ENCODE data around the gene OR14C36. TPM values are rescaled to one million over a fixed set of nuclear protein-coding genes. Genes with fewer than 3 reads are reported as not detected.

Gene OR14C36
- total RNA-seq, 3 donors from 2014 or later (not counting 1 experiment from before 2014, with no cell fraction given) = not detected

DNA sequence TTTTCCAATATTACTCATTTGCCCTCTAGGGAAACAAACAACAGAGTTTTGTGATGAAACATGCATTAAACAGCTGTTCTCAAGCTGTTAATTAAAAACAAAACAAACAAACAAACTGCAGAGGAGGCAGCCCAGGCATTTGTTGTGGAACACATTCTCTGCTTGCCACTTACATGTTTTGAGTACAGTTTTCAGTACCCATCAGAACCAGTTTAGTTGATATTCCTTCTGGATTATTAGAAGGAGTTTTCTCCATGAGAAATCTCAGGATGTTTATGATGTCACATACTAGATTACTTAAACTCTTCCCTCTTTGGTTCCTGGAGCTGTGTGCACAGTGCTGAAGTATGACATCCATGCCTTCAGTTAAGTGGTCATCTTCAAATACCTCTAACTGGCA, 26.9 kb downstream of the OR14C36 start, which contains the start of gene OR2T6:
Gene OR2T6 (plus strand): TSS at position 301 of the 400 bp plus-strand sequence. CDS start 11,863 bp downstream, outside the sequence.
- Mint-ChIP-seq H3K27ac (no peak within 1 kb of the TSS), H3K27me3 (ENCODE audit: low read depth in 2 of 2) (no peaks in the 10 kb centered on the region), H3K9me3 (no peaks in the 10 kb centered on the region), H3K4me1 (peaks cover 8 to 11% of the 10 kb centered on the region in 2 donors), H3K36me3 (no peaks in the 10 kb centered on the region), H3K4me3 (no peak within 1 kb of the TSS)
- no peak for ATAC-seq
- TF ChIP-seq, protein P1, sequence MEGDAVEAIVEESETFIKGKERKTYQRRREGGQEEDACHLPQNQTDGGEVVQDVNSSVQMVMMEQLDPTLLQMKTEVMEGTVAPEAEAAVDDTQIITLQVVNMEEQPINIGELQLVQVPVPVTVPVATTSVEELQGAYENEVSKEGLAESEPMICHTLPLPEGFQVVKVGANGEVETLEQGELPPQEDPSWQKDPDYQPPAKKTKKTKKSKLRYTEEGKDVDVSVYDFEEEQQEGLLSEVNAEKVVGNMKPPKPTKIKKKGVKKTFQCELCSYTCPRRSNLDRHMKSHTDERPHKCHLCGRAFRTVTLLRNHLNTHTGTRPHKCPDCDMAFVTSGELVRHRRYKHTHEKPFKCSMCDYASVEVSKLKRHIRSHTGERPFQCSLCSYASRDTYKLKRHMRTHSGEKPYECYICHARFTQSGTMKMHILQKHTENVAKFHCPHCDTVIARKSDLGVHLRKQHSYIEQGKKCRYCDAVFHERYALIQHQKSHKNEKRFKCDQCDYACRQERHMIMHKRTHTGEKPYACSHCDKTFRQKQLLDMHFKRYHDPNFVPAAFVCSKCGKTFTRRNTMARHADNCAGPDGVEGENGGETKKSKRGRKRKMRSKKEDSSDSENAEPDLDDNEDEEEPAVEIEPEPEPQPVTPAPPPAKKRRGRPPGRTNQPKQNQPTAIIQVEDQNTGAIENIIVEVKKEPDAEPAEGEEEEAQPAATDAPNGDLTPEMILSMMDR (IDR thresholded peaks at IDR 0.05) = no peak
- Histone ChIP-seq H3K4me3 (ENCODE audit: low read length) (no peak within 1 kb of the TSS), H3K4me1 (ENCODE audit: control insufficient read depth, insufficient read depth, low read length) (no peaks in the 10 kb centered on the region), H3K9me3 (ENCODE audit: control insufficient read depth, insufficient read depth, low read length) (no peaks in the 10 kb centered on the region), H3K27me3 (ENCODE audit: control insufficient read depth, insufficient read depth, low read length) (no peaks in the 10 kb centered on the region), H3K27ac (ENCODE audit: low read length) (no peak within 1 kb of the TSS), H3K36me3 (ENCODE audit: control insufficient read depth, insufficient read depth, low read length) (no peaks in the 10 kb centered on the region)
- DNase-seq = no peak
- intact Hi-C loops (cut with micrococcal nuclease) = no loop called here

DNA sequence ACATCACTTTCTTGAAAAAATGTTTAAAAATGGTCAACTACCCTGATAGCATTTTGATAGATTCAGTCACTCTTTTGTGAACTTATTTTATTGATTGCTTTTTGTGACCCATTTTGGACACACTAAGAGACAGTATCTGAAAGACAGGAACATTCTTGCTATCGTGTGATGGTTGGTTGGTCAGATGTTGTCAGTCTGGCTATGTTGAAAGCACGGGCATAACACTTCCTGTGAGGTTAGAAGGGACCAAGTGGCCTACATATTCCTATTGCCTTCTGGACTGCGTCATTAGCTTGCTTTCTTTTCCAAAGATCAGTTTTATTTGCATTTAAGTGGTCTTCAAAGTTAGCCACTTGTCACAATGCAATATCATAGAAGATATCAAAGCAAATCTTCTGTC, 28.3 kb downstream of the OR14C36 start:
- WGBS (ENCODE audit: insufficient coverage) = 49% methylated on average over 3 of the region's 3 CpGs
- no peak for DNase-seq

GRCh38 chr1:248380854-248381253, 32.3 kb downstream of the OR14C36 start:
- no peaks in the 10 kb centered on the region for H3K9me3 Mint-ChIP-seq
- intact Hi-C loops (cut with micrococcal nuclease) = no loop called here
- no peaks in the 10 kb centered on the region for H3K27me3 ChIP-seq (ENCODE audit: control insufficient read depth, insufficient read depth, low read length)
- H3K4me1 Mint-ChIP-seq = no peaks in the 10 kb centered on the region
- no peak overlapping the region for H3K4me3 ChIP-seq (ENCODE audit: low read length)
- H3K9me3 ChIP-seq (ENCODE audit: control insufficient read depth, insufficient read depth, low read length) = no peaks in the 10 kb centered on the region
- no peaks in the 10 kb centered on the region for H3K27me3 Mint-ChIP-seq (ENCODE audit: low read depth in 2 of 2)
- TF ChIP-seq, protein P1 (IDR thresholded peaks at IDR 0.05) = no peak
- 94% methylated on average over 2 of the region's 3 CpGs for whole genome bisulfite sequencing (ENCODE audit: insufficient coverage)
- H3K4me3 Mint-ChIP-seq = no peak overlapping the region
- no peaks in the 10 kb centered on the region for H3K36me3 ChIP-seq (ENCODE audit: control insufficient read depth, insufficient read depth, low read length)
- H3K27ac Mint-ChIP-seq = no peak overlapping the region
- DNase-seq (no peak), ATAC-seq (no peak)
- H3K4me1 ChIP-seq (ENCODE audit: control insufficient read depth, insufficient read depth, low read length) = no peaks in the 10 kb centered on the region
- H3K36me3 Mint-ChIP-seq = no peaks in the 10 kb centered on the region
- H3K27ac ChIP-seq (ENCODE audit: low read length) = no peak overlapping the region

More for the DNA sequence above, 28.3 kb downstream of the OR14C36 start:
- no peak overlapping the region for H3K27ac Mint-ChIP-seq
- Histone ChIP-seq H3K4me1 (ENCODE audit: control insufficient read depth, insufficient read depth, low read length) (no peaks in the 10 kb centered on the region), H3K4me3 (ENCODE audit: low read length) (no peak overlapping the region), H3K9me3 (ENCODE audit: control insufficient read depth, insufficient read depth, low read length) (no peaks in the 10 kb centered on the region), H3K36me3 (ENCODE audit: control insufficient read depth, insufficient read depth, low read length) (no peaks in the 10 kb centered on the region), H3K27me3 (ENCODE audit: control insufficient read depth, insufficient read depth, low read length) (no peaks in the 10 kb centered on the region), H3K27ac (ENCODE audit: low read length) (no peak overlapping the region)
- no peaks in the 10 kb centered on the region for H3K27me3 Mint-ChIP-seq (ENCODE audit: low read depth in 2 of 2)
- no peak overlapping the region for H3K4me3 Mint-ChIP-seq
- H3K9me3 Mint-ChIP-seq = no peaks in the 10 kb centered on the region
- no peaks in the 10 kb centered on the region for H3K36me3 Mint-ChIP-seq
- no peak for ATAC-seq
- TF ChIP-seq, protein P1 (IDR thresholded peaks at IDR 0.05) = no peak
- intact Hi-C loops (cut with micrococcal nuclease) = no loop called here
- H3K4me1 Mint-ChIP-seq = peaks cover 8 to 10% of the 10 kb centered on the region in 2 donors

DNA sequence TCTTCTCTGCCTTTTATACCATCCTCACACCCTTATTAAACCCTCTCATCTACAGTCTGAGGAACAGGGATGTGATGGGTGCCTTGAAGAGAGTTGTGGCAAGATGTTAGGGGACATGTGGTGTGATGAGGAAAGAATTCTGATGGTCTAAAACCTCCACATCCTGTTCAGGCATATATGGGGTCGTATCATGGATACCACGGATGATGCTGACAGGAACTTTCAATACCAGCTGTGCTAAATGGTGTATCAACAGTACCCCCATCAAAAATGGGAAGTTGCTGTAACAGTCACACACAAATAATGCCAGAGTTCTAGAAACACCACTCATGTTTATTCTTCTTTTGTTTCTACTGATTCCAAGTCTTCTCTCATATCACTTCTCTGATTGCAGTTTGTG, 39.9 kb downstream of the OR14C36 start:
- H3K27ac Mint-ChIP-seq = no peak overlapping the region

More for the DNA sequence above, 39.9 kb downstream of the OR14C36 start:
- no peaks in the 10 kb centered on the region for H3K36me3 ChIP-seq (ENCODE audit: control insufficient read depth, insufficient read depth, low read length)
- H3K4me3 ChIP-seq (ENCODE audit: low read length) = no peak overlapping the region
- H3K9me3 ChIP-seq (ENCODE audit: control insufficient read depth, insufficient read depth, low read length) = no peaks in the 10 kb centered on the region
- Mint-ChIP-seq H3K36me3 (no peaks in the 10 kb centered on the region), H3K4me1 (no peaks in the 10 kb centered on the region), H3K27me3 (ENCODE audit: low read depth in 2 of 2) (peaks cover 3 to 9% of the 10 kb centered on the region in 2 donors), H3K4me3 (no peak overlapping the region), H3K9me3 (peaks cover 0 to 6% of the 10 kb centered on the region in 2 donors)
- intact Hi-C loops (cut with micrococcal nuclease) = no loop called here
- TF ChIP-seq, protein P1 (IDR thresholded peaks at IDR 0.05) = no peak
- DNase-seq (no peak), ATAC-seq (no peak)
- no peak overlapping the region for H3K27ac ChIP-seq (ENCODE audit: low read length)
- WGBS (ENCODE audit: insufficient coverage) = 13% methylated on average over 2 of the region's 2 CpGs
- no peaks in the 10 kb centered on the region for H3K27me3 ChIP-seq (ENCODE audit: control insufficient read depth, insufficient read depth, low read length)
- no peaks in the 10 kb centered on the region for H3K4me1 ChIP-seq (ENCODE audit: control insufficient read depth, insufficient read depth, low read length)
